Bronchial epithelial cell (primary cell): ENCODE measurements around the gene CCNY. TPM values are rescaled to one million over a fixed set of nuclear protein-coding genes. Genes with fewer than 3 reads are reported as not detected.

ENCODE experiments used
- DNase-seq: peaks from one replicate; pipeline ENCODE4 v3.0.0-alpha.2; 2010; ENCODE audit warnings: low read depth
- FAIRE-seq: peaks from 2 replicates; lab custom pipeline; 2011; peaks lifted over from hg19 to GRCh38; lab: Jason Lieb, UNC
- H3K27me3 ChIP-seq: 2 replicates; pipeline ENCODE4 v1.5.1; 2011; ENCODE audit warnings: low read length; ENCODE audit not compliant: control insufficient read depth, insufficient read depth
- H3K36me3 ChIP-seq: 2 replicates; pipeline ENCODE4 v1.5.1; 2011; ENCODE audit warnings: low read length; ENCODE audit not compliant: control insufficient read depth, insufficient read depth
- H3K4me3 ChIP-seq: 2 replicates; pipeline ENCODE4 v1.5.1; 2011; ENCODE audit warnings: mild to moderate bottlenecking, low read depth, low read length, control low read depth
- total RNA-seq: library from RNA; depleted of rRNA; stranded (reverse); fragments of >200 nt; gene quantifications from 2 replicates; pipeline ENCODE4 v1.2.1, GENCODE V29; 2014
- TF ChIP-seq, protein P1 (sequence below): IDR thresholded peaks from 2 replicates; pipeline ENCODE4 v1.5.1; 2011; ENCODE audit warnings: mild to moderate bottlenecking, moderate library complexity, low read length, control low read depth, inconsistent platforms; ENCODE audit not compliant: insufficient read depth, severe bottlenecking

The CCNY gene
- total RNA-seq, 1 donor from 2014 or later, result 66.3 TPM

DNA sequence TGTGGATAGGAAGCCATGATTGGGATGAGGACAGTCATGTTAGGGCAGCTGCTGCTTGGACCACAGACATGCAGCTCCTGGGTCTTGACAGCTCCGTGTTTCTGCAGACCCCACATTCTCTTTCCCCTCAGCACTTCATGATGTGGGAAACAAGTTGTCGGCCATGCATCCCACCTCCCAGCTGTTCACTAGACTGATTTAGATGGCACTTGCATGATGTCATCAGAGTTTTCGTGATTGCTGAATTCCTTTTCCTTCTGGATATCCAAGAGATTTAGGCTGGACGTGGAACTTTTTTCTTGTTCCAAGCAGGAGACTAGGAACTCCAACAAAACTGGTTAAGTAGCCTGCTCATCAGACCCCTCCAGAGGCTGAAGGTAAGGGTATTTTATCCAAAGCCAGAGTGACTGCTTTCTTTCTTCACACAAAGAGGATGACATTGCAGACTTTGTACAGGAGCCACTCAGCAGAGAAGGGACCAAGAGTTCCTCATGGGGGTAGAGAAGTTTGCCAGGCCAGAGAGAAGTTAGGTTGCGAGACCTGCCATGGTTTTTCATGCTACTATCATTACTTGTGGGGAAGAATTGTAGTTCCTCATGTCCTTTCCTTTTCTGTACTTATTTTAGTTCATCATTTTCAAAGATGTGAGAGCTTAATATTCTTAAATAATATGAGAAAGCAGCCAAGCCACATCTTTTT is 151.2 kb downstream of the CCNY start:
- Histone ChIP-seq H3K4me3 (no peak overlapping the region), H3K36me3 (peaks cover 2% of the 10 kb centered on the region), H3K27me3 (no peaks in the 10 kb centered on the region)
- DNase-seq, result no peak
- no peak for FAIRE-seq
- TF ChIP-seq, protein P1, sequence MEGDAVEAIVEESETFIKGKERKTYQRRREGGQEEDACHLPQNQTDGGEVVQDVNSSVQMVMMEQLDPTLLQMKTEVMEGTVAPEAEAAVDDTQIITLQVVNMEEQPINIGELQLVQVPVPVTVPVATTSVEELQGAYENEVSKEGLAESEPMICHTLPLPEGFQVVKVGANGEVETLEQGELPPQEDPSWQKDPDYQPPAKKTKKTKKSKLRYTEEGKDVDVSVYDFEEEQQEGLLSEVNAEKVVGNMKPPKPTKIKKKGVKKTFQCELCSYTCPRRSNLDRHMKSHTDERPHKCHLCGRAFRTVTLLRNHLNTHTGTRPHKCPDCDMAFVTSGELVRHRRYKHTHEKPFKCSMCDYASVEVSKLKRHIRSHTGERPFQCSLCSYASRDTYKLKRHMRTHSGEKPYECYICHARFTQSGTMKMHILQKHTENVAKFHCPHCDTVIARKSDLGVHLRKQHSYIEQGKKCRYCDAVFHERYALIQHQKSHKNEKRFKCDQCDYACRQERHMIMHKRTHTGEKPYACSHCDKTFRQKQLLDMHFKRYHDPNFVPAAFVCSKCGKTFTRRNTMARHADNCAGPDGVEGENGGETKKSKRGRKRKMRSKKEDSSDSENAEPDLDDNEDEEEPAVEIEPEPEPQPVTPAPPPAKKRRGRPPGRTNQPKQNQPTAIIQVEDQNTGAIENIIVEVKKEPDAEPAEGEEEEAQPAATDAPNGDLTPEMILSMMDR, result no peak

DNA sequence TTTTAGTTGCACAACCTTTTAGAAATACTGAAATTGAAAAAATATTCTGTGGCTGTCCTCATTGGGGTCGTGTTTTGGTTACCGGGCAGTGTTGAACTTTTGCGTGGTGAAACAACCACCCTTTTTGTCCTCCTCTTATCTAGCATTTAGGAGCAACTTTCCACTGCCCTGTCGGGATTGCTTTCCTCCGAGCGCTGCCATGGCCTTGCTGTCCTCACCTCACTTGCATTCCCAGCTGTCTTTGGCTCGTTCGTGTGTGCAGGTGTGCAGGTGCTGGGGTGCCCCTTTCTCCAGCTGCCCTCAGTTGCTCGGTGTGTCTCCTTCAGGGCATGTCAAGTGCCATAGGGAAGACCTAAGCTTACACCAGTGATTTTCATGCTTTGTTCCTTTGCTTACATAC is 151.9 kb downstream of the CCNY start:
- TF ChIP-seq, protein P1, result no peak
- Histone ChIP-seq H3K27me3 (no peaks in the 10 kb centered on the region), H3K4me3 (no peak overlapping the region), H3K36me3 (peaks cover 2% of the 10 kb centered on the region)
- no peak for DNase-seq
- no peak for FAIRE-seq

DNA sequence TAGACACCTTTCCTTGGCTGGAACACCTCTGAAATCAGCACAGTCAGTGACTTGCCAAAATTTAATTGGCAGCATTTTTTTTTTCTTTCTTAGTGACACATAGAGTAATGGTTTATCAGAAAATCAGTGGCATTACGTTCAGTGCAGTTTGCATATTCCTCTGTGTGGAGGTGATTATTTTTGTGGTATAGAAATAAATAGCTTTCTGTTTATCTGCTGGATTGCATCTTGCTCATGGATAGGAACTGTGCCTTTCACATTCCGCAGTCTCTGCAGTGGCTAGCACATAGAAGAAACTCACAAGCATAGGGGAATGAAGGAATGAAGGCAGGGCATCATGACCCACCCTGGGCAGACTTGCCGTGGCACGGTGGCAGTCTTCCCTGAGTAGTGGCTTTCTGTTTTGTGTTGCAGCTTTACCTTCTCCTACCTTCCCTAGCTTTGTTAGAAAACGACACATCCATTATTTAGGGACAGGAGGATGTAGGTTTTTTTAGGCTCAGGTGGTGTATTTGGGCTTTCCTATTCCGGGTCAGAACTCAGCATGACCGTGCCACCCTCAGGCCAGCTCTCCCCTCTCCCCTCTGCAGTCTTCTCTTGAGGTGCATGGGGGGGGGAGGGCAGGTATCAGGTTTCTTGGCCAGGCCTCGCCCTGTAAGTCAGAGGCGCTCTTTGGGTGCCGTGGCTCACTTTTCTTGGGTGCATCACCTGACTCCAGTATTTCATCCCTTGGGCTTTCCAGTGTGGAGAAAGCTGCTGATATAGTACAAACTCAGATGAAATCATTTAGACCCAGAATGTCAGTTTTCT is 156.3 kb downstream of the CCNY start:
- DNase-seq (peak; percentile 53), FAIRE-seq (no peak)
- Histone ChIP-seq H3K36me3 (peaks cover 2% of the 10 kb centered on the region), H3K27me3 (no peaks in the 10 kb centered on the region), H3K4me3 (no peak overlapping the region)
- TF ChIP-seq, protein P1, result no peak

DNA sequence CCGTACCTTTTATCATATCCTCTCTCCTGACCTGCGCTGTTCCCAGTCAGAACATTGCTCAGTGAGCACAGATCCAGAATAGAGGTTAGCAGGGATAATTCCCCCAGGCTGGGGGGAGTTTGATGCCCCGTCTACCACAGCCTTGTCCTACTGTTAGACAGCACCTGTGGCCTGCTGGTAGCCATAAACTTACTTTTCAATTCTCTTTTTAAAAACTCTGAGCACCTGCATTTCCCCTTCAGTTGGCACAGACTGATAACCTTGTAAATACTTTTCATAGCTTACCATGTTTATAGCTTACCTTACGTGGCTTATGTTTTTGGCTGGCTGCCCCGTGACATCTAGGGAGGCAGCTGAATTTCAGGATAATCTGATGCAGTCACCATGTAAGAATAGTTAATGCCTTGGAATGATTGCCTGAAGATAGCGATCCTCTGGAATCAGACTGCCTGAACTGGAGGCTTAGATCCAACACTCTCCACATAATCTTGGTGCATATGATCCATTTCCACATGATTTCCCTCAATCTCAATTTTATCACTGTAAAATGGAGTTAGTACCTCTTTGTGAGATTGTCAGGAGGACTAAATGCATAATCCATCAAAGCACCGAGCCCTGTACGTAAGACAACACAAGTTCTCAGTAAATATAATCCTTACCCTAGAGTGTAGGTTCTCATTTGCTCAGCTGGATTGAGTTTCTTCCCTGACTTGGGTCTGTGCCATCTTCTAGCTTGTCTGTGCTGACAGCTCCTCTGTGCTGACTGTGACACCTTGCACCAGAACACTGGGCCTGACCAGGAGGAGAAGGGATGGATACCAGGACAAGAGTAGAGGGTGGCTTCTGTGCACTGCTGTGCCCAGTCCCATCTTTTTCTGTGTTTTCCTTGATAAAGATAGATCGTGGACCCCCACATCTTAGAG is 157.1 kb downstream of the CCNY start:
- FAIRE-seq (no peak), DNase-seq (peak; percentile 14)
- TF ChIP-seq, protein P1, result no peak

DNA sequence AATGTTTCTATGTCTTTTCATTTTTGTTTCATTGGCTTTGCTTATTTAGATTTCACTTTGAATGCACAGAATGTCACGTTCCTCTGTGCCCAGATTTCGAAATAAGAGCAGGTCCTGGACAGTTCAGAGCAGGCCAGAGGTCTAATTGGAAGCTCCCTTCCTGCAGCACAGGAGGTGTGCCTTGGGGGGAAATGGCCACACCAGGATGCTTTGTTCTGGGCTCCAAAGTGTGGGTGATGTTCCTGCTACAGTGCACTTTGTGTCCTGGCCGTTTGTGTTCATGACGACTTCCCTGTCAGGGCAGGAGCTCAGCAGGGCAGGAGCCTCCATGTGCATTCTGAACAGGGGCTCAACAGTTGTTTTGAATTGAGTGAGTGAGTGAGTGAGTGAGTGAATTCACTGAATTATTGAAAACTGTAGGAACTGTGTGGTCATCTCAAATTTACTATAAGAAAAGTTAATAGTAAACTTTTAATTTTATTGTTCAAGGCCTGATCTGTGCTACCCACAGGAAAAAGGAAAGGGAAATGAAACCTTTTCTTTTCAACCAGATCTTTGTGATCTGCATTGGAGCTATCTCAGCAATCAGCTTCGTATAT is 159.3 kb downstream of the CCNY start:
- Histone ChIP-seq H3K36me3 (no peaks in the 10 kb centered on the region), H3K27me3 (no peaks in the 10 kb centered on the region), H3K4me3 (no peak overlapping the region)
- DNase-seq (peak; percentile 4), FAIRE-seq (no peak)
- TF ChIP-seq, protein P1, result no peak

More for the DNA sequence above, 157.1 kb downstream of the CCNY start:
- H3K36me3 ChIP-seq, result no peaks in the 10 kb centered on the region
- no peak overlapping the region for H3K4me3 ChIP-seq
- no peaks in the 10 kb centered on the region for H3K27me3 ChIP-seq
